GM15510 (cell line): ENCODE measurements around the gene DARS1.

Experiments used
- POLR2A ChIP-seq: IDR thresholded peaks from 3 replicates; pipeline ENCODE4 v1.6.1; 2011; ENCODE audit warnings: borderline replicate concordance; ENCODE audit not compliant: insufficient read length; ENCODE audit errors: extremely low read depth

Gene DARS1

GRCh38 chr2:135980434-135981079 is 4.9 kb downstream of the DARS1 start:
- TF ChIP-seq POLR2A = no peak

GRCh38 chr2:135975702-135976101 is 9.7 kb downstream of the DARS1 start:
- no peak for TF ChIP-seq POLR2A

- TF ChIP-seq POLR2A = no peak
These were observed 11.4 kb downstream of the DARS1 start for GRCh38 chr2:135974036-135974435.

DNA sequence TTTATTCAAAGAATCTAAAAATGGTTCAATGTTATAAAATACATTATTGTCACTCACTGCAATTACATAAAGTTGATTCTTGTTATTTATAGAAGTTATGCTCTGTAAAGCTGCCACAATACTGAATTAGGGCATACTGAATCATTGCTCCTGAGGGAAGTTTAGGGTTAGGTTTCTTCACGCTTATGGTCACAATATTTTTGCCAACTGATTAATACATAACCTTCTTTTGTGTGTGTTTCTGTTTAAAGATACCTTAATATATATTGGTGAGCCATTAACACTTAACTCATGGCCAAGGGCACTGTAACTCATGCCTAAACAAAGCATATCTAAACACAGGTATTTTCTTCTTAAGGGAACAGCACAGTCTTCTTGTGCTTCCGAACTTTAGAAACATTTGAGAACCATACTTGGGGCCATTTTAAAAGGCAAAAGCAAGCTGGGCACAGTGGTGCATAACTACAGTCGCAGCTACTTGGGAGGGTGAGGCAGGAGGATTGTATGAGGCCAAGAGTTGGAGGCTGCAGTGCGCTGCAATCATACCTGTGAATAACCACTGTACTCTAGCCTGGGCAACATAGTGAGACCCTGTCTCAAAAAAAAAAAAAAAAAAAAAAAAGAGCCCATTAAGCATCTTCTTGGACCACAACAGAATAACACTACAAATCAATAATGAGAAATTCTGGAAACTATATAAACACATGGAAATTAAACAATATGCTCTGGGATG is 15.6 kb downstream of the DARS1 start:
- no peak for TF ChIP-seq POLR2A

DNA sequence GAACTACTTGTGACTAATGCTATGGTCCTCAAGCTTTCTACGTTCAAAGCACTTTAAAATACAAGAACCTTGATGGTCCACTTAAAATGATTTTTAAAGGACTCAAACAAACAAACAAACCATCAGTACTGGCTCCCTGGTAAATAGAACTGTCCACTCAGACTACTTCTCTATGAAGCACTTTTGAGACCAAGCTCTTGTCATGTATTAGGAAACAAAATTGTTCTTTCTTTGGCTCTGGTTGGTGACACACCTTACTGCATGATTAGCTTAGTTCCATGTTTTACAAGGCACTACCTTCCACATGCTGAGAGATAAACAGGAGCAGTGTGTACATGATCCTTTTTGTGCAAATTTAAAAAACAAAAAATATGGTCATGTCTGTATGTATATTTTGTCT is 19.7 kb downstream of the DARS1 start:
- TF ChIP-seq POLR2A = no peak

DNA sequence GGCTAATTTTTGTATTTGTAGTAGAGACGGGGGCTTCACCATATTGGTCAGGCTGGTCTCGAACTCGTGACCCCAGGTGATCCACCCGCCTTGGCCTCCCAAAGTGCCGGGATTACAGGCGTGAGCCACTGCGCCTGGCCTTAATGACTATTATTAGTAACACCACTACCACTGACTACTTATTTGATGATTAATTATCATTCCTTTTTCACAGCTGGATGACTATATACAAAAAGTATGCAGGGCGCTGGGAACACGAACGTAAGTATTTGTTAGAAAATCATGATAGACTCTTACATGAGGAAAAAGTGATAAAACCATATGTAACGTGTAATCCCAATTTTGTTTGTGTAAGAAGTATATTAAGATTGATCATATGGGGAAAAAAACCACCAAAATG is 21.6 kb downstream of the DARS1 start:
- TF ChIP-seq POLR2A = no peak

DNA sequence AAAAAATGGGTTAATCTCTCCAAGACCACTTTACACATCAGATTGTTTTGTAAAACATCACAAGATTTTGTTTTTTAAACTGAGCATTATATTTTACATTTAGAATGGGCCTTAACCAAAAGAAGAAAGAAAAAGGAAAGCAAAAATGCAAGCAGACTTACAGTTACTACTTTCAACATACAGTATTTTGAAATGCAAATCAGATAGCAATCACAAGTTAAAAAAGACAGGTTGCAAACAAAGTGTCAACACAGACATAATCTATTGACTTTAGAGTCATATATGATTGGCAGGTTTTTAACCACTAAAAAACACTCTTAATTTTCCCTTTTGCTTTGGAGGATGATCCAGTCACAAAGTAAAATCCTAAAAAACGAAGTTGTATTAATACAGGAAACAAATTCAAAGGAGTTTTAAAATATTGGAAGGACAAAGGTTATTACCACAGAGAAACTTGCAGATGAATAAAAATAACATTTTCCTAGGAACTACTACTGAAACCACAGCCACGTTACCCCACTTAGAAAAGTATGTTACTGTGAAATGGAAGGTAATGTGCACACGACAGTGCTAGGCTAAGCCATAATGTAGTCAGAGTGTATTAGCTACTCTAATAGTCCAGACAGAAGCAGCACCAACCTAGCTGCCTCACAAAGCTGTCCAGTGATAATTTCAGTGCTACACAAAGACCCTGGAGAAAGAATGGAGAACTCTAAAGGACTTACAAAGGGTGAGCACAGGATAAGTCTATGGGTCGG is 22.9 kb downstream of the DARS1 start:
- TF ChIP-seq POLR2A = no peak

DNA sequence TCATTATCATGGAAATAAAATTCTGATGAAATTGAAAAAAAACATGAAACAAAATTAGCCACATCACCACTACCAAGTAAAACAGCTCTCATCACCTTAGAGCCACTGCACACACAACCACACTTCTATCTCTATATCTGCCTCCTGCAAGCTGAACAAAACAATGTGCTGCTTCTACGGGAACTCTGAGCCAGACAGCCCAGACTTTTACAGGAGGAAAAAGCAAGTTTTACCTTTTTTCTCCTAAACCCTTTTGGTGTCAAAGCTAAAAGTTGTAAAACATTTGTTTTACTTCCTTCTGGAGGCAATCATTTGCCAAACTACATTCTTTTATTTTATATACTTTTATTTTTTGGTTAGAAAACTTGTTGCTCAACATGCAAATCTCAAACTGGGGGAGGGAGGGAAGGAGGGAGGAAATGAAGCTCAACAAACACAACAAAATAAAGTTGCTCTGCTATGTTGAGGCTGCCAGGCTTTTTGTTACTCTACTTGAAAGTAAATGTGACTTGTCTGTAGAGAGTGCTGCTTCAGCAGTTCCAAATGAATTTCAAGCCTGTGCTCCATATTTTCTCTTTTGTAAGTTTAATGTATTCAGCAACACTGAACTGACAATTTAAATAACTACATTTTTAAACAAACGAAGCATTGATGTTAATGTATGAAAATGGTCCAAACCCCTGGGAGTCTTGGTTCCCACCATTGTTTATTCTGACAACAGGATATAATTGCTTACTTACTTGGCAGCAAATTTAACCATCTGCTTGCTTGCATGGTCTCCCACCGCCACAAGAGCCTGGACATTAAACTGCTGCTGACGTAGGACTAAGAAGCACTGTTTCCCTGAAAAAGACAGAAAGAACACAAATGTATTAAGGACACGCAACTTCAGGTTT is 24.5 kb downstream of the DARS1 start:
- TF ChIP-seq POLR2A = no peak

GRCh38 chr2:135960150-135960549 is 25.3 kb downstream of the DARS1 start:
- no peak for TF ChIP-seq POLR2A

- no peak for TF ChIP-seq POLR2A
These were observed 31.3 kb downstream of the DARS1 start for GRCh38 chr2:135954020-135954601.

GRCh38 chr2:135952891-135953290 is 32.5 kb downstream of the DARS1 start:
- TF ChIP-seq POLR2A = no peak

GRCh38 chr2:135951041-135951583 is 34.3 kb downstream of the DARS1 start:
- no peak for TF ChIP-seq POLR2A

DNA sequence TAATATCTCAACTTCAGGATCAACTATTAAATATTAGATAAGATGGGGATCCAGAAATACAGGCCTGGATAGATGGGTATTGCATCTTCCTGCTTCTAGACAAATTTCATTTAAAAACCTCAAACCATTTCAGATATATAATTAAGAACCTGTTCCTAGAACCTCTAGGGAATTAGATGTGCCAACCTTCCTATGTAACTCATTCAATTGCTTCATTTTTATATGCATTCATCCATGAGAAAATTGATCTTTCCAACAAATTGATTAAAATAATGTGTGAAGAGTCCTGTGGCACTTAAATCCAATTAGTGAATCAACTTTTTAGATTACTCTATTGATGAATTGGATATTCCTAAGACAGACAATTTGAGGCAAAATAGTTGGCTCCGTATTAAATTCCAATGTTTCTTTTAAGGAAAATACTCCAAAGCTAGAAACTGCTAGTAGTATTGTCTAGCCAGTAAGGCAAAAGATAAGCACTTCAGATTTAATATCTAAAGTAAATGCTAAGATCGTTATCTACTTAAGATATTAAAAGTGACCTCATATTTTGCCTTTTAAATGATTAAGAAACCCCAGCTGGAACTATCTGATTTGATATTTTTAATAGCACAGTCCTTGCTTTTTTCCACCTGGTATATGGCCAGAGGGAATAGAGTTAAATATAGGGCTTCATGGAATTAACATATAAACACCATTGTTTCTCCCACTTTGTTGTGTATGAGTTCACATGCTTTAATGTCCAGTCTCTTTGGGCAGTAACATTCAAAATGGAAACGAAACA is 35.8 kb downstream of the DARS1 start:
- no peak for TF ChIP-seq POLR2A

DNA sequence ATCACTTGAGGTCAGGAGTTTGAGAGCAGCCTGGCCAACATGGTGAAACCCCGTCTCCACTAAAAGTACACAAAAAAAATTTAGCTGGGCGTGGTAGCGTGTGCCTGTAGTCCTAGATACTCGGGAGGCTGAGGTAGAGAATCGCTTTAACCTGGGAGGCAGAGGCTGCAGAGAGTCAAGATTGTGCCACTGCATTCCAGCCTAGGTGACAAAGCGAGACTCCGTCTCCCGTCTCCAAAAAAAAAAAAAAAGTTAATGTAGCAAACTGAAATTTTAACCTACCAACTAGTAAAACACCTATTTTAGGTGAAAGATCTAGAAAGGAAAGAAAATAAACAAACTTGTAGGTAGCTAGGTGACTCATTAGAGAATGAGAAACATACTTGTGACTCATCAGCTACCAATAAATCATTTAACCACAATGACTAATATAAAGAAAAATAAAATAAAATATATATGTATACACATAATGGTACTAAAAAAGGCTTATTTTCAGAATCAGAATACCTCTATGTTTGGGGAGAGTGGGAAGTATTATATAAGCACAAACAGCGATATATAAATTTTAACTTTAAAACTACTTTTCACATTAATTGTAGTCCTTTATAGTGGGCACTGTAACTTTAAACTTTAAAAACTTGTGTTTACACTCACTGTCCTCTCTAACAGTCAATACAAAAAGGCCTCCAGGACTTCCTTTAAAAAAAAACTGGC is 36.6 kb downstream of the DARS1 start:
- TF ChIP-seq POLR2A = no peak

DNA sequence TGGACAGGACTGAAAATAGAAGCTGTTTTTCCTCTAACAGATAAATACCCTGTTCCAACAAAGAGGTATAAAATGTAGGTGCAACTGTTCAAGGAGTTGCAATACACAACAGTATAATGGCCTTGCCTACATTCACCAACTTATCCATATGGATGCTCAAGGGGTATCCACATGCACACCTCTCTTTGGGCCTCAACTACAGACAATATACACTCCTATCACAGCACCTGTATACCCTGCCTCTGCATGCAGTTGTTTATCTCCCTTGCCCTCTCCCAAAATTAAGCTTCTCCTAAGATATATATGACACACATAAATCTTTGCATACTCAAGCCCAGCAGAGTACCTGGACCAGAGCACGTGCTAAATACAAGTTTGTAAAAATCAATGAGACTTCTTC is 37.3 kb downstream of the DARS1 start:
- no peak for TF ChIP-seq POLR2A
